Stimulated activated CD8-positive, alpha-beta memory T cell treated with anti-CD3 and anti-CD28 coated beads, Interleukin-15, amount 100 ng/mL, for 1 hour (primary cell): ENCODE results near the gene CCDC77.
"Not testable (repeated sequence)": the region's sequence is repeated elsewhere in the genome, so short reads cannot be mapped to it uniquely, and the experiment has no call there.

Experiments used
- DNase-seq: peaks from one replicate; pipeline ENCODE4 v3.0.0-alpha.2; 2020; ENCODE audit warnings: low read depth

CCDC77 gene

GRCh38 chr12:401235-402028, at the start of gene CCDC77:
CCDC77 (plus strand) TSS chr12:401644; CDS start chr12:409384, 7,740 bp downstream.
- DNase-seq = peak; percentile 88

- DNase-seq = no peak
These were observed 45.0 kb upstream of the CCDC77 start for GRCh38 chr12:356276-356988.

- DNase-seq = no peak
These were observed 42.4 kb upstream of the CCDC77 start for GRCh38 chr12:359091-359490.

GRCh38 chr12:366820-367219, 34.6 kb upstream of the CCDC77 start:
- DNase-seq = no peak

- no peak for DNase-seq
These were observed 33.5 kb upstream of the CCDC77 start for GRCh38 chr12:367972-368371.

GRCh38 chr12:370739-371485, 30.5 kb upstream of the CCDC77 start:
- DNase-seq = not testable (repeated sequence)

- no peak for DNase-seq
These were observed 14.8 kb upstream of the CCDC77 start for GRCh38 chr12:386651-387050.

- no peak for DNase-seq
These were observed 13.4 kb upstream of the CCDC77 start for GRCh38 chr12:388012-388411.

- DNase-seq = peak; percentile 14
These were observed 12.8 kb upstream of the CCDC77 start for GRCh38 chr12:388541-389141.

- DNase-seq = peak; percentile 76
These were observed 12.0 kb upstream of the CCDC77 start, which contains the start of gene KDM5A for GRCh38 chr12:389142-390096. KDM5A (minus strand) TSS chr12:389320; CDS start chr12:389091, 229 bp downstream.

- no peak for DNase-seq
These were observed 616 bp upstream of the CCDC77 start for GRCh38 chr12:400828-401227.

GRCh38 chr12:402029-402389, 565 bp downstream of the CCDC77 start:
- no peak for DNase-seq

- no peak for DNase-seq
These were observed 13.4 kb downstream of the CCDC77 start for GRCh38 chr12:414859-415258.

- DNase-seq = no peak
These were observed 17.0 kb downstream of the CCDC77 start for GRCh38 chr12:418432-418831.

- no peak for DNase-seq
These were observed 21.1 kb downstream of the CCDC77 start for GRCh38 chr12:422526-422925.

GRCh38 chr12:435737-436136, 34.3 kb downstream of the CCDC77 start:
- DNase-seq = not testable (repeated sequence)

GRCh38 chr12:442235-442884, 40.9 kb downstream of the CCDC77 start:
- DNase-seq = no peak

GRCh38 chr12:447141-447540, 45.7 kb downstream of the CCDC77 start:
- DNase-seq = no peak

GRCh38 chr12:449203-449602, 47.8 kb downstream of the CCDC77 start:
- DNase-seq = no peak

GRCh38 chr12:450438-450837, 49.0 kb downstream of the CCDC77 start:
- DNase-seq = no peak
